Osteoblast (primary cell): ENCODE results near the gene SLC35F4. TPM values are rescaled to one million over a fixed set of nuclear protein-coding genes. Genes with fewer than 3 reads are reported as not detected.
"Not testable (repeated sequence)": the region's sequence is repeated elsewhere in the genome, so short reads cannot be mapped to it uniquely, and the experiment has no call there.

Experiments
- DNase-seq: peaks from one replicate; pipeline ENCODE4 v3.0.0; 2011; ENCODE audit warnings: low spot score, mixed read lengths; ENCODE audit not compliant: insufficient read length; ENCODE audit errors: missing footprints
- H2AFZ ChIP-seq: 2 replicates; pipeline ENCODE4 v1.6.0; 2011; ENCODE audit warnings: mild to moderate bottlenecking, low read length
- H3K27ac ChIP-seq: 2 replicates; pipeline ENCODE4 v1.5.1; 2011; ENCODE audit warnings: mild to moderate bottlenecking, low read depth, low read length, moderate library complexity
- H3K27me3 ChIP-seq: 2 replicates; pipeline ENCODE4 v1.6.0; 2012; ENCODE audit warnings: mild to moderate bottlenecking, control low read depth, inconsistent platforms, low read length, moderate library complexity; ENCODE audit not compliant: insufficient read depth
- H3K36me3 ChIP-seq: 2 replicates; pipeline ENCODE4 v1.5.1; 2011; ENCODE audit warnings: mild to moderate bottlenecking, low read length, control low read depth, moderate library complexity; ENCODE audit not compliant: insufficient read depth
- H3K4me1 ChIP-seq: 2 replicates; pipeline ENCODE4 v1.5.1; 2011; ENCODE audit warnings: mild to moderate bottlenecking, low read length, control low read depth, moderate library complexity; ENCODE audit not compliant: insufficient read depth
- H3K4me2 ChIP-seq: 2 replicates; pipeline ENCODE4 v1.6.0; 2011; ENCODE audit warnings: mild to moderate bottlenecking, low read length; ENCODE audit not compliant: insufficient read depth
- H3K4me3 ChIP-seq: fragments of 200-600 bp; sonication (generic); 3 replicates; pipeline ENCODE4 v1.5.1; 2012; ENCODE audit warnings: mild to moderate bottlenecking, low read length, inconsistent platforms; ENCODE audit not compliant: insufficient read depth
- H3K79me2 ChIP-seq: 2 replicates; pipeline ENCODE4 v1.6.0; 2012; ENCODE audit warnings: mild to moderate bottlenecking, low read length, control low read depth, inconsistent platforms; ENCODE audit not compliant: insufficient read depth
- H3K9me3 ChIP-seq: 2 replicates; pipeline ENCODE4 v1.5.1; 2011; ENCODE audit warnings: low read depth, low read length, control low read depth
- H4K20me1 ChIP-seq: 2 replicates; pipeline ENCODE4 v1.6.0; 2012; ENCODE audit warnings: mild to moderate bottlenecking, low read length, control low read depth; ENCODE audit not compliant: insufficient read depth
- total RNA-seq: library from RNA; depleted of rRNA; stranded (reverse); fragments of >200 nt; gene quantifications from 2 replicates; pipeline ENCODE4 v1.2.3, GENCODE V29; 2012
- TF ChIP-seq, protein P1 (sequence below): IDR thresholded peaks from 2 replicates; pipeline ENCODE4 v1.5.1; 2011; ENCODE audit warnings: mild to moderate bottlenecking, low read depth, low read length, moderate library complexity; ENCODE audit errors: extremely low read depth

The SLC35F4 gene
- total RNA-seq, 1 donor: not detected

DNA sequence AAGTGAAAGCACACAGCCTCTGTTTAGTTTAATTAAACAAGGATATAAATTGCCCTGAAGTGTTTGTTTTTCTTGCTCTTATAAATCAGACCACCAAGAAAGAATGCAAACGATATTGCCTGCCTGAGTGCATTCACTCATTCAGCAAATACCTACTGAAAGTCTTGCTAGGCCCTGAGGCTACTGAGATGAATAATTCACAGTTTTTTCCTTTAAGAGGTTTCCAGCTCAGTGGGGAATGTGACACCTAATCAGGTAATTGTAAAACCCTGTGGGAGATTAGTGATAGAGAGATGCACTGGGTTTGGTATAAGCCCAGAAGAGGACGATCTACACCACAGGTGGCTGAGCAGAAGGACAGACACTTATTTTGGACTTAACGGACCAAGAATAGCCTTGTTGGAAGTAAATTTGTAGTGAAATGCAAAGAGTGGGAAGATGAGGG lies 151.4 kb downstream of the SLC35F4 start:
- H3K27ac ChIP-seq: no peak overlapping the region
- TF ChIP-seq, protein P1, sequence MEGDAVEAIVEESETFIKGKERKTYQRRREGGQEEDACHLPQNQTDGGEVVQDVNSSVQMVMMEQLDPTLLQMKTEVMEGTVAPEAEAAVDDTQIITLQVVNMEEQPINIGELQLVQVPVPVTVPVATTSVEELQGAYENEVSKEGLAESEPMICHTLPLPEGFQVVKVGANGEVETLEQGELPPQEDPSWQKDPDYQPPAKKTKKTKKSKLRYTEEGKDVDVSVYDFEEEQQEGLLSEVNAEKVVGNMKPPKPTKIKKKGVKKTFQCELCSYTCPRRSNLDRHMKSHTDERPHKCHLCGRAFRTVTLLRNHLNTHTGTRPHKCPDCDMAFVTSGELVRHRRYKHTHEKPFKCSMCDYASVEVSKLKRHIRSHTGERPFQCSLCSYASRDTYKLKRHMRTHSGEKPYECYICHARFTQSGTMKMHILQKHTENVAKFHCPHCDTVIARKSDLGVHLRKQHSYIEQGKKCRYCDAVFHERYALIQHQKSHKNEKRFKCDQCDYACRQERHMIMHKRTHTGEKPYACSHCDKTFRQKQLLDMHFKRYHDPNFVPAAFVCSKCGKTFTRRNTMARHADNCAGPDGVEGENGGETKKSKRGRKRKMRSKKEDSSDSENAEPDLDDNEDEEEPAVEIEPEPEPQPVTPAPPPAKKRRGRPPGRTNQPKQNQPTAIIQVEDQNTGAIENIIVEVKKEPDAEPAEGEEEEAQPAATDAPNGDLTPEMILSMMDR: no peak
- no peaks in the 10 kb centered on the region for H3K27me3 ChIP-seq
- H3K4me1 ChIP-seq: no peaks in the 10 kb centered on the region
- H4K20me1 ChIP-seq: no peaks in the 10 kb centered on the region
- no peak for DNase-seq
- H3K79me2 ChIP-seq: no peaks in the 10 kb centered on the region
- H2AFZ ChIP-seq: no peak overlapping the region
- H3K9me3 ChIP-seq: no peaks in the 10 kb centered on the region
- no peaks in the 10 kb centered on the region for H3K36me3 ChIP-seq
- no peak overlapping the region for H3K4me3 ChIP-seq
- H3K4me2 ChIP-seq: no peak overlapping the region

DNA sequence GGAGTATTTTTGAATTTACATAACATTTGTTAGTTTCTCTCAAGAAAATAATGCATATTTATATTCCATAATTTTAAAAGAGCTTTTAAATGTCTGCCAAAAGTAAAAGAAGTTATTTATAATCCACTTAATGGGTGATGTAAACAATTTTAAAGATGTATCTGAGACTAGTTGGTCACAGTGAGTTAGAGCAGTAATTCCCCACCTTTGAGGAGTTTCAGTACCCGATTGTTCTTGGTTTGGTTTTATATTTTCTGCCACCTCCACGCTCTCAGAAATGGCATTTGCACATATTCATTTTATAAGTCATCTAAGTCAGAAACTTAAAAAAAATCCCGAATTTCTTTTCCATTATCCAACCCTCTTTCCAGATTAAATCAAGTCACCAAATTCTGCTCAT lies 153.2 kb downstream of the SLC35F4 start:
- H3K27me3 ChIP-seq: no peaks in the 10 kb centered on the region
- no peaks in the 10 kb centered on the region for H3K79me2 ChIP-seq
- H3K4me2 ChIP-seq: no peak overlapping the region
- no peaks in the 10 kb centered on the region for H3K4me1 ChIP-seq
- no peaks in the 10 kb centered on the region for H3K36me3 ChIP-seq
- no peak overlapping the region for H2AFZ ChIP-seq
- H3K27ac ChIP-seq: no peak overlapping the region
- H4K20me1 ChIP-seq: no peaks in the 10 kb centered on the region
- TF ChIP-seq, protein P1: no peak
- no peak for DNase-seq
- H3K4me3 ChIP-seq: no peak overlapping the region
- no peaks in the 10 kb centered on the region for H3K9me3 ChIP-seq

DNA sequence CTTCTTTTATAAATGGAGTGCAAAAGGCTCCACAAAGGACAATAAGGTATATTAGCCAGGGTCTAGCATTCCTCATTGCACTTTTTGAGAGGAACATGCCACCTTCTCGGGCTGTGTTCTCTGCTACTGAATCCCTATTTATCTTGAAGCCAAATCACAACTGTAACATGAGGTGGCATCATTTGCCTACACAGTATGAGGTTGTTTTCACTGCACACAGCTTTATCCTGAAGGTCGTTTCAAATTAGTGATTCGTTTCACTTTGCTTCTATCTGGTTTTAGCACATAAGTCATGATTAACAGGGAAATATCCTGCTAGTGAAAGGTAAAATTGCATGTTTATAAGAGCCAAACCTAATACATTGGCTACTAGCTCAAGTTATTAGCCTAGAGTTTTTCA lies 153.8 kb downstream of the SLC35F4 start:
- Histone ChIP-seq H3K9me3 (no peaks in the 10 kb centered on the region), H3K27me3 (no peaks in the 10 kb centered on the region), H3K79me2 (no peaks in the 10 kb centered on the region), H2AFZ (no peak overlapping the region), H3K4me2 (no peak overlapping the region), H3K27ac (no peak overlapping the region), H4K20me1 (no peaks in the 10 kb centered on the region), H3K4me1 (no peaks in the 10 kb centered on the region), H3K4me3 (no peak overlapping the region), H3K36me3 (no peaks in the 10 kb centered on the region)
- DNase-seq: peak; percentile 23
- TF ChIP-seq, protein P1: no peak

DNA sequence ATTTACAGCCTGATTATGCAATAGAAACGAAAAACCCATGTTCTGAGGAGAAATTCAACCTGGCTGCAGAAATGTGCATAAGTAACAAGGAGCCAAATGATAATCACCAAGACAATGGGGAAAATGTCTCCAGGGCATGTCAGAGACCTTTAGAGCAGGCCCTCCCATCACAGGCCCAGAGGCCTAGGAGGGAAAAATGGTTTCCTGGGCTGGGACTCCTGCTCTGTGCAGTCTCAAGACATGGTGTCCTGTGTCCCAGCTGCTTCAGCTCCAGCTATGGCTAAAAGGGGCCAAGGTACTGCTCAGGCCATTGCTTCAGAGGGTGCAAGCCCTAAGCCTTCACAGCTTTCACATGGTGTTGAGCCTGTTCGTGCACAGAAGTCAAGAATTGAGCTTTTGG lies 156.0 kb downstream of the SLC35F4 start:
- Histone ChIP-seq H3K36me3 (no peaks in the 10 kb centered on the region), H3K9me3 (no peaks in the 10 kb centered on the region), H2AFZ (no peak overlapping the region), H3K4me3 (no peak overlapping the region), H3K27ac (no peak overlapping the region), H3K4me2 (no peak overlapping the region), H4K20me1 (no peaks in the 10 kb centered on the region), H3K4me1 (no peaks in the 10 kb centered on the region), H3K79me2 (no peaks in the 10 kb centered on the region), H3K27me3 (no peaks in the 10 kb centered on the region)
- DNase-seq: no peak
- TF ChIP-seq, protein P1: no peak

DNA sequence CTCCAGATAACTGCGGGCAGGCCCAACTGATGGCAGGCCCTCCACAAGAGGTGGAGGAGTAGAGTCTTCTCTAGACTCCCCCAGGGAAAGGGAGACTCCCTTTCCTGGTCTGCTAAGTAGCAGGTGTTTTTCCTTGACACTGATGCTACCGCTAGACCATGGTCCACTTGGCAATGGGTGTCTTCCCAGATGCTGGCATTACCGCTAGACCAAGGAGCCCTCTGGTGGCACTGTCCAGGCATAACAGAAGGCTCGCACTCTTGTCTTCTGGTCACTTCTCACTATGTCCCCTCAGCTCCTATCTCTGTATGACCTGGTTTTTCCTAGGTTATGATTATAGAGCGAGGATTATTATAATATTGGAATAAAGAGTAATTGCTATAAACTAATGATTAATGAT lies 156.8 kb downstream of the SLC35F4 start:
- not testable (repeated sequence) for DNase-seq, H3K36me3 ChIP-seq, H3K9me3 ChIP-seq, H3K27me3 ChIP-seq, H3K4me1 ChIP-seq, H4K20me1 ChIP-seq, H3K79me2 ChIP-seq, H3K4me3 ChIP-seq, H3K27ac ChIP-seq, H3K4me2 ChIP-seq, H2AFZ ChIP-seq
